Cerebellar nuclear complex (tissue), 1 donor: ENCODE data around the gene COLGALT1.

Source experiments
- DNase-seq, 2 experiments: peaks; one replicate each; lab custom pipeline; 2025; lab: John Stamatoyannopoulos, UW

Gene COLGALT1

GRCh38 chr19:17623224-17623935, 67.9 kb downstream of the COLGALT1 start:
- no peak for DNase-seq

GRCh38 chr19:17624314-17624991, 69.0 kb downstream of the COLGALT1 start:
- DNase-seq, result no peak

GRCh38 chr19:17625043-17625442, 69.6 kb downstream of the COLGALT1 start:
- DNase-seq, result no peak

- DNase-seq, result no peak
These were observed 70.5 kb downstream of the COLGALT1 start for GRCh38 chr19:17625980-17626379.

GRCh38 chr19:17626456-17627015, 71.1 kb downstream of the COLGALT1 start:
- no peak for DNase-seq

GRCh38 chr19:17627161-17627560, 71.7 kb downstream of the COLGALT1 start:
- no peak for DNase-seq

- no peak for DNase-seq
These were observed 72.5 kb downstream of the COLGALT1 start for GRCh38 chr19:17627921-17628320.

- DNase-seq, result no peak
These were observed 74.3 kb downstream of the COLGALT1 start for GRCh38 chr19:17629760-17630159.

- no peak for DNase-seq
These were observed 77.1 kb downstream of the COLGALT1 start for GRCh38 chr19:17632577-17632976.
